HG03064 (cell line): ENCODE data around the gene UXS1.

Experiments used
- ATAC-seq: cut with Tn5 transposase; IDR thresholded peaks from one replicate; pipeline ENCODE4 v1.9.1; 2021; ENCODE audit warnings: low read depth; ENCODE audit not compliant: unreplicated experiment

Gene UXS1

GRCh38 chr2:106189764-106190468 lies 4.2 kb downstream of the UXS1 start:
- no peak for ATAC-seq

- ATAC-seq, result no peak
Measured at GRCh38 chr2:106189325-106189724, 4.8 kb downstream of the UXS1 start.

- no peak for ATAC-seq
Measured at GRCh38 chr2:106187273-106187891, 6.7 kb downstream of the UXS1 start.

GRCh38 chr2:106185475-106186184 lies 8.5 kb downstream of the UXS1 start:
- no peak for ATAC-seq

GRCh38 chr2:106184857-106185256 lies 9.2 kb downstream of the UXS1 start:
- ATAC-seq, result no peak

- ATAC-seq, result no peak
Measured at GRCh38 chr2:106184394-106184793, 9.7 kb downstream of the UXS1 start.

- no peak for ATAC-seq
Measured at GRCh38 chr2:106183101-106183696, 10.9 kb downstream of the UXS1 start.

- no peak for ATAC-seq
Measured at GRCh38 chr2:106181064-106181463, 13.0 kb downstream of the UXS1 start.

- no peak for ATAC-seq
Measured at GRCh38 chr2:106180602-106181001, 13.5 kb downstream of the UXS1 start.

GRCh38 chr2:106178716-106179115 lies 15.4 kb downstream of the UXS1 start:
- no peak for ATAC-seq

- no peak for ATAC-seq
Measured at GRCh38 chr2:106177581-106177980, 16.5 kb downstream of the UXS1 start.

GRCh38 chr2:106176446-106177099 lies 17.5 kb downstream of the UXS1 start:
- ATAC-seq, result no peak

GRCh38 chr2:106175086-106175850 lies 18.8 kb downstream of the UXS1 start:
- ATAC-seq, result no peak

GRCh38 chr2:106174056-106174455 lies 20.0 kb downstream of the UXS1 start:
- ATAC-seq, result no peak

GRCh38 chr2:106172649-106173048 lies 21.5 kb downstream of the UXS1 start:
- ATAC-seq, result no peak

GRCh38 chr2:106168657-106169056 lies 25.4 kb downstream of the UXS1 start:
- ATAC-seq, result no peak

- ATAC-seq, result no peak
Measured at GRCh38 chr2:106167067-106167466, 27.0 kb downstream of the UXS1 start.

GRCh38 chr2:106165561-106165960 lies 28.5 kb downstream of the UXS1 start:
- no peak for ATAC-seq

- ATAC-seq, result no peak
Measured at GRCh38 chr2:106165029-106165428, 29.1 kb downstream of the UXS1 start.

GRCh38 chr2:106163948-106164545 lies 30.1 kb downstream of the UXS1 start:
- no peak for ATAC-seq
